GM18867 (cell line): Measurements from ENCODE around the gene F9.

Experiments used
- ATAC-seq: cut with Tn5 transposase; IDR thresholded peaks from one replicate; pipeline ENCODE4 v1.9.1; 2021; ENCODE audit warnings: mild to moderate bottlenecking, moderate library complexity; ENCODE audit not compliant: unreplicated experiment

F9 gene

DNA sequence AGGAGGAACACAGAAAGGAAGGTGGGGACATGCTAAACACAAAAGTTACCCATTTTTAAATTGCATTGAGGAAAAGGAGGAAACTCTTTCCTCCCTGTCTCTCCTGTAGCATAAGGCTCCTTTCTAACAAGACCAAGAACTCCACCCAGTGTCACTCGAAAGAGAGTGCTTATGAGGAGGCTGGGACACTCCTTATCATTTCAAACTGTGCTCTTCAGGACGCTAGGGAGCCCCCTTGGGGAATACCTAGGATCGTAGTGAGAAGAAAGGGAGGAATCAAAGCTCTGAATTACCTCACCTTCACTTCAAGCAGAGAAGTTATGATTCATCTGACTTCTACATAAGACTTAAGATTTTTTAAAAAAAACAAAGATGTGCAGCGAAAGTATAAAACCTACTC is 65.5 kb downstream of the F9 start:
- no peak for ATAC-seq

DNA sequence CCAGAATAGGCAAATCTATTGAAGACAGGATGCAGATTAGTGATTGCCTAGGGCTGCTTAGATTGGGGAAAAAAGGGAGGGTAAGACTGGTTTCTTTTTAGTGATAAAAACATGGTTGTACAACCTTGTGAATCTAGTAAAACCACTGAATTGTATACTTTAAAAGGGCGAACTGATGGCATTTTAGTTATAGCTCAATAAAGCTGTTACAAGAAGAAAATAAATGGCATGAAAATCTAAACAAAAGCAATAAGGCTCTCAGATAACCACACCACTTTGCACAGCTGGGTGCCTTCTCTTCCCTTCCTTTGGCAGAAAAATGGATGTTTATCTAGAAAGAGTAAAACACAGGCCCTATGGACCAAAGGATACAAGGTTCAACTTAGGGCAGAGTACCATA is 69.6 kb downstream of the F9 start:
- no peak for ATAC-seq
